Measurements from ENCODE around the gene PPDPF.

DNA sequence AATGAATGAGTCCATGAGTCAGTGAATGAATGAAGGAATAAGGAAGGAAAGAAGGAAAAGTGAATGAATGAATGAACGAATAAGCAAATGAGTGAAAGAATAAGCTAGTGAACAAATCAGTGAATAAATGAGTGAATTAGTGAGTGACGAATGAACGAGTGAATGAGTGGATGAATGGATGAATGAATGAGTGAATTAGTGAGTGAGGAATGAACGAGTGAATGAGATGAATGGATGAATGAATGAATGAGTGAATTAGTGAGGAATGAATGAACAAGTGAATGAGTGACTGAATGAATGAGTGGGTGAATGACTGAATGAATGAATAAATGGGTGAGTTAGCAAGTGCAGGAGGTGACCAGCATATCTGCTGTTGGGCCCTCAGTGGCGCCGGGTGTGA lies 23.2 kb downstream of the PPDPF start:
- TF ChIP-seq CTCF (IDR thresholded peaks at IDR 0.05) (no peak), POLR2A (IDR thresholded peaks at IDR 0.05) (no peak)

Measured in prostate gland (tissue), 2 donors.